Naive thymus-derived CD8-positive, alpha-beta T cell (primary cell): Measurements from ENCODE around the gene AAMP. TPM values are rescaled to one million over a fixed set of nuclear protein-coding genes. Genes with fewer than 3 reads are reported as not detected.

ENCODE experiments used
- ATAC-seq, 2 donors: fragments of 150-1000 bp; cut with Tn5 transposase in 1 of 2; sonication (Bioruptor Pico), chemical (Tn5 transposase) in 1 of 2; 1 replicate in 1 of 2; 2 replicates in 1 of 2; pipeline ENCODE4 v1.10.0; 2021; ENCODE audit warnings: mild to moderate bottlenecking in 2 of 2, moderate library complexity in 2 of 2
- POLR2A ChIA-PET: fragments of 350-600 bp; sonication (Branson Sonifier 250); formaldehyde crosslinking; loops from one replicate; lab custom pipeline; 2021; ENCODE audit warnings: antibody characterized with exemption; lab: Charles Lee
- DNase-seq, 10 donors: peaks; one replicate each; pipeline versions ENCODE4 v3.0.0 to v3.0.0-alpha.2; 2020 to 2022
- H3K27ac Mint-ChIP-seq, 10 donors: one replicate each; pipeline ENCODE4 v1.8.0; 2020 to 2022; ENCODE audit warnings: mild to moderate bottlenecking in 10 of 10, mixed read lengths in 10 of 10, moderate library complexity in 4 of 10, inconsistent platforms in 1 of 10
- H3K27me3 Mint-ChIP-seq, 5 donors: one replicate each; pipeline ENCODE4 v1.8.0; 2021 to 2022; ENCODE audit warnings: mixed read lengths in 5 of 5
- H3K36me3 Mint-ChIP-seq, 3 donors: one replicate each; pipeline ENCODE4 v1.8.0; 2020 to 2022; ENCODE audit warnings: mixed read lengths in 3 of 3, mild to moderate bottlenecking in 2 of 3, inconsistent platforms in 1 of 3
- H3K4me1 Mint-ChIP-seq, 4 donors: one replicate each; pipeline ENCODE4 v1.8.0; 2021 to 2022; ENCODE audit warnings: mixed read lengths in 4 of 4
- H3K4me3 Mint-ChIP-seq, 10 donors: one replicate each; pipeline ENCODE4 v1.8.0; 2020 to 2022; ENCODE audit warnings: mild to moderate bottlenecking in 10 of 10, mixed read lengths in 10 of 10, moderate library complexity in 6 of 10, inconsistent platforms in 1 of 10
- H3K9me3 Mint-ChIP-seq, 9 donors: one replicate each; pipeline ENCODE4 v1.8.0; 2020 to 2022; ENCODE audit warnings: mixed read lengths in 9 of 9, mild to moderate bottlenecking in 3 of 9, inconsistent platforms in 1 of 9, moderate library complexity in 1 of 9
- polyA plus RNA-seq, 3 donors: library from polyadenylated mRNA; unstranded; fragments of 300-500 nt; fragmentation: Illumina TruSeq; gene quantifications; one replicate each; pipeline ENCODE4 v1.2.3, GENCODE V29; 2021
- total RNA-seq, 8 experiments: library from RNA in 2 of 8; stranded (reverse) in 2 of 8; gene quantifications; one replicate each; pipeline ENCODE4 v1.2.3 and lab custom pipeline; 2021 to 2026

The AAMP gene
- total and polyA plus RNA-seq, 5 experiments from 2014 or later: 57.0 to 93.6 (median 77.0) TPM

GRCh38 chr2:218307415-218308090, 37.6 kb upstream of the AAMP start:
- H3K4me1 Mint-ChIP-seq: peaks cover 7 to 18% (median 12%) of the 10 kb centered on the region in 4 donors
- POLR2A ChIA-PET: interaction anchor here (0.7 to 2.1 kb wide), 6 partner anchors 9 to 92 kb away, joined by 3 to 14 read pairs (median 4); partner anchors contain the start of gene CTDSP1
- H3K4me3 Mint-ChIP-seq: peak overlapping the region in 2 of 10 donors; percentile 5 to 28

GRCh38 chr2:218306184-218306920, 36.4 kb upstream of the AAMP start:
- no peak for DNase-seq
- Mint-ChIP-seq H3K27ac (peak overlapping the region in 1 of 10 donors; percentile 25), H3K4me1 (peaks cover 9 to 21% (median 14%) of the 10 kb centered on the region in 4 donors), H3K4me3 (no peak overlapping the region), H3K9me3 (no peaks in the 10 kb centered on the region), H3K36me3 (no peaks in the 10 kb centered on the region), H3K27me3 (no peaks in the 10 kb centered on the region)
- POLR2A ChIA-PET: interaction anchor here (2.1 kb wide), 1 partner anchor 10 kb away, joined by 14 read pairs; no protein-coding TSS in a partner anchor
- ATAC-seq: no peak

More at GRCh38 chr2:218307415-218308090, 37.6 kb upstream of the AAMP start:
- DNase-seq (peak in 1 of 10 donors; percentile 55), ATAC-seq (no peak)
- no peaks in the 10 kb centered on the region for H3K36me3 Mint-ChIP-seq
- H3K27me3 Mint-ChIP-seq: no peaks in the 10 kb centered on the region
- H3K9me3 Mint-ChIP-seq: no peaks in the 10 kb centered on the region
- H3K27ac Mint-ChIP-seq: peak overlapping the region in 6 of 10 donors; percentile 19 to 60 (median 46)

- Mint-ChIP-seq H3K9me3 (no peaks in the 10 kb centered on the region), H3K27me3 (no peaks in the 10 kb centered on the region), H3K4me3 (no peak overlapping the region), H3K27ac (peak overlapping the region in 2 of 10 donors; percentile 13 to 25), H3K4me1 (peaks cover 12 to 26% (median 16%) of the 10 kb centered on the region in 4 donors), H3K36me3 (no peaks in the 10 kb centered on the region)
- POLR2A ChIA-PET: no interaction called here
- no peak for DNase-seq
- no peak for ATAC-seq
Observed at GRCh38 chr2:218305383-218305782, 35.4 kb upstream of the AAMP start.

- peaks cover 6 to 11% (median 7%) of the 10 kb centered on the region in 4 donors for H3K4me1 Mint-ChIP-seq
- DNase-seq (peak; percentile 65 to 93 (median 86)), ATAC-seq (peak; percentile 92 to 99)
- H3K9me3 Mint-ChIP-seq: no peaks in the 10 kb centered on the region
- no peak overlapping the region for H3K4me3 Mint-ChIP-seq
- POLR2A ChIA-PET: interaction anchor here (0.6 to 3.2 kb wide), 10 partner anchors 15 to 107 kb away, joined by 3 to 21 read pairs (median 4); partner anchors contain the start of gene CATIP
- no peaks in the 10 kb centered on the region for H3K36me3 Mint-ChIP-seq
- no peaks in the 10 kb centered on the region for H3K27me3 Mint-ChIP-seq
- peak overlapping the region in 9 of 10 donors; percentile 2 to 92 (median 66) for H3K27ac Mint-ChIP-seq
Observed at GRCh38 chr2:218301176-218301819, 31.4 kb upstream of the AAMP start.

GRCh38 chr2:218300141-218300540, 30.2 kb upstream of the AAMP start:
- POLR2A ChIA-PET: interaction anchor here (1.6 to 4.8 kb wide), 3 partner anchors 28 to 56 kb away, joined by 4 to 27 read pairs (median 21); partner anchors contain the start of gene CATIP
- Mint-ChIP-seq H3K4me3 (no peak overlapping the region), H3K4me1 (peaks cover 6 to 8% (median 7%) of the 10 kb centered on the region in 4 donors), H3K27me3 (no peaks in the 10 kb centered on the region), H3K36me3 (no peaks in the 10 kb centered on the region), H3K9me3 (no peaks in the 10 kb centered on the region), H3K27ac (peak overlapping the region in 2 of 10 donors; percentile 42 to 44)
- ATAC-seq (no peak), DNase-seq (no peak)

- no peak overlapping the region for H3K4me3 Mint-ChIP-seq
- ATAC-seq (no peak), DNase-seq (no peak)
- H3K27me3 Mint-ChIP-seq: no peaks in the 10 kb centered on the region
- no peaks in the 10 kb centered on the region for H3K9me3 Mint-ChIP-seq
- POLR2A ChIA-PET: interaction anchor here (0.8 to 4.8 kb wide), 8 partner anchors 12 to 91 kb away, joined by 3 to 27 read pairs (median 3); partner anchors contain the start of genes AAMP, CATIP and PNKD
- H3K36me3 Mint-ChIP-seq: no peaks in the 10 kb centered on the region
- H3K4me1 Mint-ChIP-seq: peaks cover 9 to 19% (median 16%) of the 10 kb centered on the region in 4 donors
- H3K27ac Mint-ChIP-seq: peak overlapping the region in 3 of 10 donors; percentile 6 to 34 (median 33)
Observed at GRCh38 chr2:218298314-218298875, 28.5 kb upstream of the AAMP start.

- H3K4me3 Mint-ChIP-seq: no peak overlapping the region
- H3K27me3 Mint-ChIP-seq: no peaks in the 10 kb centered on the region
- POLR2A ChIA-PET: interaction anchor here (0.6 to 4.8 kb wide), 5 partner anchors 11 to 356 kb away, joined by 3 to 27 read pairs (median 12); partner anchors contain the start of genes AAMP, CATIP and PNKD
- H3K27ac Mint-ChIP-seq: peak overlapping the region in 1 of 10 donors; percentile 68
- DNase-seq (no peak), ATAC-seq (no peak)
- H3K9me3 Mint-ChIP-seq: no peaks in the 10 kb centered on the region
- H3K36me3 Mint-ChIP-seq: no peaks in the 10 kb centered on the region
- H3K4me1 Mint-ChIP-seq: peaks cover 9 to 28% (median 25%) of the 10 kb centered on the region in 4 donors
Observed at GRCh38 chr2:218296847-218297246, 26.9 kb upstream of the AAMP start.

- ATAC-seq: no peak
- POLR2A ChIA-PET: interaction anchor here (0.6 to 4.8 kb wide), 6 partner anchors 10 to 357 kb away, joined by 3 to 27 read pairs (median 8); partner anchors contain the start of genes AAMP, CATIP and PNKD
- H3K4me3 Mint-ChIP-seq: no peak overlapping the region
Observed at GRCh38 chr2:218296200-218296599, 26.3 kb upstream of the AAMP start.

GRCh38 chr2:218295029-218295428, 25.1 kb upstream of the AAMP start:
- no peak for ATAC-seq
- peak in 1 of 10 donors; percentile 19 for DNase-seq
- H3K36me3 Mint-ChIP-seq: no peaks in the 10 kb centered on the region
- H3K27ac Mint-ChIP-seq: peak overlapping the region in 2 of 10 donors; percentile 19 to 21
- H3K9me3 Mint-ChIP-seq: no peaks in the 10 kb centered on the region
- peaks cover 19 to 38% (median 33%) of the 10 kb centered on the region in 4 donors for H3K4me1 Mint-ChIP-seq
- H3K4me3 Mint-ChIP-seq: no peak overlapping the region
- POLR2A ChIA-PET: interaction anchor here (0.8 to 4.8 kb wide), 4 partner anchors 22 to 101 kb away, joined by 3 to 27 read pairs (median 10); partner anchors contain the start of genes AAMP, CATIP and PNKD
- no peaks in the 10 kb centered on the region for H3K27me3 Mint-ChIP-seq

More at GRCh38 chr2:218296200-218296599, 26.3 kb upstream of the AAMP start:
- H3K27ac Mint-ChIP-seq: no peak overlapping the region
- H3K27me3 Mint-ChIP-seq: no peaks in the 10 kb centered on the region
- no peak for DNase-seq
- H3K4me1 Mint-ChIP-seq: peaks cover 12 to 28% (median 24%) of the 10 kb centered on the region in 4 donors
- H3K9me3 Mint-ChIP-seq: no peaks in the 10 kb centered on the region
- no peaks in the 10 kb centered on the region for H3K36me3 Mint-ChIP-seq

GRCh38 chr2:218294430-218295022, 24.6 kb upstream of the AAMP start:
- DNase-seq (peak in 1 of 10 donors; percentile 14), ATAC-seq (no peak)
- POLR2A ChIA-PET: interaction anchor here (0.6 to 1.0 kb wide), 2 partner anchors 74 to 105 kb away, joined by 3 read pairs; partner anchors contain the start of gene CTDSP1
- Mint-ChIP-seq H3K9me3 (no peaks in the 10 kb centered on the region), H3K36me3 (no peaks in the 10 kb centered on the region), H3K4me1 (peaks cover 22 to 43% (median 38%) of the 10 kb centered on the region in 4 donors), H3K27me3 (no peaks in the 10 kb centered on the region), H3K27ac (peak overlapping the region in 6 of 10 donors; percentile 25 to 67 (median 38)), H3K4me3 (no peak overlapping the region)
